Caco-2 (cell line): Measurements from ENCODE around the gene ZNF384. TPM values are rescaled to one million over a fixed set of nuclear protein-coding genes. Genes with fewer than 3 reads are reported as not detected.

Experiments used
- BruUV-seq: library from RNA; stranded (reverse); fragments of 400-500 nt; replicated peaks from 2 replicates; lab custom pipeline; 2021; lab: Mats Ljungman, UMichigan
- CTCF ChIA-PET: fragments of 300-600 bp; sonication (Branson Sonifier 250); formaldehyde crosslinking; loops from one replicate; lab custom pipeline; 2022; ENCODE audit warnings: antibody characterized with exemption; lab: Charles Lee
- POLR2A ChIA-PET: fragments of 300-600 bp; sonication (Branson Sonifier 250); formaldehyde crosslinking; loops from one replicate; lab custom pipeline; 2022; ENCODE audit warnings: antibody characterized with exemption; lab: Charles Lee
- DNase-seq, 2 experiments: peaks; one replicate each; pipeline versions ENCODE4 v3.0.0 to v3.0.0-alpha.2; 2020 to 2022
- H3K27me3 ChIP-seq: replicated peaks from 2 replicates; pipeline ENCODE4 v1.6.0; 2011; ENCODE audit warnings: low read length; ENCODE audit not compliant: control insufficient read depth, insufficient read depth
- H3K36me3 ChIP-seq: 2 replicates; pipeline ENCODE4 v1.5.1; 2011; ENCODE audit warnings: low read length; ENCODE audit not compliant: control insufficient read depth, insufficient read depth
- H3K4me1 ChIP-seq: fragments of 250-450 bp; sonication (Bioruptor Pico); 2 replicates; pipeline ENCODE4 v1.5.1; 2020; ENCODE audit warnings: mild to moderate bottlenecking
- H3K4me3 ChIP-seq: 2 replicates; pipeline ENCODE4 v1.5.1; 2011; ENCODE audit warnings: low read depth, mild to moderate bottlenecking, control low read depth, low read length
- H3K9me3 ChIP-seq: fragments of 250-450 bp; sonication (Bioruptor Pico); 2 replicates; pipeline ENCODE4 v1.5.1; 2020; ENCODE audit warnings: mild to moderate bottlenecking, moderate library complexity
- H3K27ac Mint-ChIP-seq: one replicate; pipeline ENCODE4 v1.8.0; 2022; ENCODE audit warnings: mixed read lengths; ENCODE audit not compliant: unreplicated experiment
- H3K27me3 Mint-ChIP-seq: one replicate; pipeline ENCODE4 v1.8.0; 2022; ENCODE audit warnings: mixed read lengths; ENCODE audit not compliant: insufficient read depth, unreplicated experiment
- H3K36me3 Mint-ChIP-seq: one replicate; pipeline ENCODE4 v1.8.0; 2022; ENCODE audit warnings: mild to moderate bottlenecking, mixed read lengths; ENCODE audit not compliant: insufficient read depth, unreplicated experiment
- H3K4me1 Mint-ChIP-seq: one replicate; pipeline ENCODE4 v1.8.0; 2022; ENCODE audit warnings: low read depth, mixed read lengths; ENCODE audit not compliant: unreplicated experiment
- H3K4me3 Mint-ChIP-seq: one replicate; pipeline ENCODE4 v1.8.0; 2022; ENCODE audit warnings: mild to moderate bottlenecking, moderate library complexity, mixed read lengths; ENCODE audit not compliant: unreplicated experiment
- H3K9me3 Mint-ChIP-seq: one replicate; pipeline ENCODE4 v1.8.0; 2022; ENCODE audit warnings: mixed read lengths; ENCODE audit not compliant: unreplicated experiment
- CTCF ChIP-seq, 2 experiments: fragments of 200-600 bp in 1 of 2; IDR thresholded peaks; 1 replicate in 1 of 2; 2 replicates in 1 of 2; pipeline versions ENCODE4 v1.5.1 to v1.8.0; 2011 to 2022; ENCODE audit warnings: antibody characterized with exemption in 1 of 2, control low read depth in 1 of 2, inconsistent platforms in 1 of 2, low read depth in 1 of 2, low read length in 1 of 2, mild to moderate bottlenecking in 1 of 2, moderate library complexity in 1 of 2; ENCODE audit not compliant: insufficient read depth in 1 of 2, severe bottlenecking in 1 of 2, unreplicated experiment in 1 of 2
- intact Hi-C: fragments of 100-400 bp; cut with micrococcal nuclease; formaldehyde crosslinking; loops from one replicate; pipeline ENCODE4 v1.10.0; 2022; ENCODE audit not compliant: unreplicated experiment
- total RNA-seq: library from RNA; stranded (reverse); gene quantifications from 2 replicates; pipeline ENCODE4 v1.2.3, GENCODE V29; 2022

ZNF384 gene
- total RNA-seq, 1 experiment from 2014 or later = 127 TPM

- H3K4me1 ChIP-seq = peaks cover 10% of the 10 kb centered on the region
- no peaks in the 10 kb centered on the region for H3K27me3 ChIP-seq
- no peak for TF ChIP-seq CTCF (IDR thresholded peaks at IDR 0.05; ENCODE audit: insufficient read depth in 1 of 2, low read depth in 1 of 2, low read length in 1 of 2, severe bottlenecking in 1 of 2, unreplicated experiment in 1 of 2)
- Mint-ChIP-seq H3K27ac (no peak overlapping the region), H3K27me3 (peaks cover 2% of the 10 kb centered on the region), H3K4me3 (no peak overlapping the region), H3K9me3 (no peaks in the 10 kb centered on the region), H3K36me3 (no peaks in the 10 kb centered on the region), H3K4me1 (peaks cover 12% of the 10 kb centered on the region)
- ChIA-PET POLR2A (interaction anchor here (0.6 kb wide), 1 partner anchor 26 kb away, joined by 3 read pairs; no protein-coding TSS in a partner anchor), CTCF (no interaction called here)
- no TSS peak for BruUV-seq
- intact Hi-C loops = loop anchor here (2.0 kb wide), 1 partner anchor 14 kb away; the partner anchor contains the start of gene ACRBP
- H3K9me3 ChIP-seq = no peaks in the 10 kb centered on the region
- no peak overlapping the region for H3K4me3 ChIP-seq
- no peak for DNase-seq
- no peaks in the 10 kb centered on the region for H3K36me3 ChIP-seq
These were observed 56.9 kb downstream of the ZNF384 start for GRCh38 chr12:6632026-6632983.

- H3K4me3 ChIP-seq = no peak overlapping the region
- H3K4me1 Mint-ChIP-seq = peaks cover 12% of the 10 kb centered on the region
- H3K27me3 Mint-ChIP-seq = peaks cover 2% of the 10 kb centered on the region
- H3K27ac Mint-ChIP-seq = no peak overlapping the region
- no peaks in the 10 kb centered on the region for H3K9me3 ChIP-seq
- no TSS peak for BruUV-seq
- no peaks in the 10 kb centered on the region for H3K9me3 Mint-ChIP-seq
- CTCF ChIA-PET = no interaction called here
- DNase-seq = no peak
- no peaks in the 10 kb centered on the region for H3K36me3 ChIP-seq
- peaks cover 10% of the 10 kb centered on the region for H3K4me1 ChIP-seq
- H3K36me3 Mint-ChIP-seq = no peaks in the 10 kb centered on the region
- intact Hi-C loops = no loop called here
- POLR2A ChIA-PET = no interaction called here
- no peak for TF ChIP-seq CTCF (IDR thresholded peaks at IDR 0.05; ENCODE audit: insufficient read depth in 1 of 2, low read depth in 1 of 2, low read length in 1 of 2, severe bottlenecking in 1 of 2, unreplicated experiment in 1 of 2)
- no peak overlapping the region for H3K4me3 Mint-ChIP-seq
- H3K27me3 ChIP-seq = no peaks in the 10 kb centered on the region
These were observed 57.6 kb downstream of the ZNF384 start for GRCh38 chr12:6631549-6631961.

- no peaks in the 10 kb centered on the region for H3K36me3 Mint-ChIP-seq
- intact Hi-C loops = no loop called here
- no peaks in the 10 kb centered on the region for H3K27me3 ChIP-seq
- CTCF ChIA-PET = interaction anchor here (0.6 kb wide), 1 partner anchor 181 kb away, joined by 3 read pairs; no protein-coding TSS in a partner anchor
- no peaks in the 10 kb centered on the region for H3K9me3 Mint-ChIP-seq
- H3K4me1 ChIP-seq = peaks cover 10% of the 10 kb centered on the region
- no TSS peak for BruUV-seq
- peaks cover 12% of the 10 kb centered on the region for H3K4me1 Mint-ChIP-seq
- H3K4me3 ChIP-seq = no peak overlapping the region
- no peak overlapping the region for H3K27ac Mint-ChIP-seq
- POLR2A ChIA-PET = no interaction called here
- no peak for DNase-seq
- H3K4me3 Mint-ChIP-seq = no peak overlapping the region
- peaks cover 2% of the 10 kb centered on the region for H3K27me3 Mint-ChIP-seq
- TF ChIP-seq CTCF (IDR thresholded peaks at IDR 0.05; ENCODE audit: insufficient read depth in 1 of 2, low read depth in 1 of 2, low read length in 1 of 2, severe bottlenecking in 1 of 2, unreplicated experiment in 1 of 2) = no peak
- no peaks in the 10 kb centered on the region for H3K9me3 ChIP-seq
- no peaks in the 10 kb centered on the region for H3K36me3 ChIP-seq
These were observed 58.4 kb downstream of the ZNF384 start for GRCh38 chr12:6630736-6631135.
